MM.1S (cell line): Measurements from ENCODE around the gene NRG2.

Experiments used
- EZH2 ChIP-seq: fragments of 300-600 bp; sonication (generic); optimal IDR thresholded peaks from 2 replicates; pipeline ENCODE3; 2017; ENCODE audit warnings: low read depth, mild to moderate bottlenecking, antibody characterized with exemption, low read length, mixed read lengths
- EZH2phosphoT487 ChIP-seq: fragments of 300-600 bp; sonication (generic); IDR thresholded peaks from 2 replicates; pipeline ENCODE4 v1.6.1; 2018; ENCODE audit warnings: antibody characterized with exemption, low read length
- TF ChIP-seq, protein P1 (sequence below): fragments of 300-600 bp; sonication (generic); IDR thresholded peaks from 2 replicates; pipeline ENCODE4 v1.5.1; 2016; ENCODE audit warnings: antibody characterized with exemption, low read length, mixed read lengths

DNA sequence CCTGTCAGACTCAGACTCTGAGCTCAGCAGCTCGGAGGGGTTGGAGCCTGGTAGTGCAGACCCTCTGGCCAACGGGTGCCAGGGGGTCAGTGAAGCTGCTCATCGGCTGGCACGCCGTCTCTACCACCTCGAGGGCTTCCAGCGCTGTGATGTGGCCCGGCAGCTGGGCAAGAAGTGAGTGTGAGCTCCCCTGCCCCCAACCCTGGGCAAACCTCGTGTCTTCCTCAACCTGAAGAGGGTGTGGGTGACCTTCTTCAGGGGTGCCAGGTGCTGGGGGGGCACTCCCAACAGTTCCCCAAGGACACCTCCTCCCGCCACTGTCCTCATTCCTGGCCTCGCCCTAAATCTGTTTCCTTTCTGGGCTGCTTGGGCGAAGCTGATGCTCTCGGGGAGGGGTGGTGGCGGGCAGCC, 228.9 kb downstream of the NRG2 start:
- TF ChIP-seq, protein P1, sequence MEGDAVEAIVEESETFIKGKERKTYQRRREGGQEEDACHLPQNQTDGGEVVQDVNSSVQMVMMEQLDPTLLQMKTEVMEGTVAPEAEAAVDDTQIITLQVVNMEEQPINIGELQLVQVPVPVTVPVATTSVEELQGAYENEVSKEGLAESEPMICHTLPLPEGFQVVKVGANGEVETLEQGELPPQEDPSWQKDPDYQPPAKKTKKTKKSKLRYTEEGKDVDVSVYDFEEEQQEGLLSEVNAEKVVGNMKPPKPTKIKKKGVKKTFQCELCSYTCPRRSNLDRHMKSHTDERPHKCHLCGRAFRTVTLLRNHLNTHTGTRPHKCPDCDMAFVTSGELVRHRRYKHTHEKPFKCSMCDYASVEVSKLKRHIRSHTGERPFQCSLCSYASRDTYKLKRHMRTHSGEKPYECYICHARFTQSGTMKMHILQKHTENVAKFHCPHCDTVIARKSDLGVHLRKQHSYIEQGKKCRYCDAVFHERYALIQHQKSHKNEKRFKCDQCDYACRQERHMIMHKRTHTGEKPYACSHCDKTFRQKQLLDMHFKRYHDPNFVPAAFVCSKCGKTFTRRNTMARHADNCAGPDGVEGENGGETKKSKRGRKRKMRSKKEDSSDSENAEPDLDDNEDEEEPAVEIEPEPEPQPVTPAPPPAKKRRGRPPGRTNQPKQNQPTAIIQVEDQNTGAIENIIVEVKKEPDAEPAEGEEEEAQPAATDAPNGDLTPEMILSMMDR = no peak
- no peak for TF ChIP-seq EZH2
- no peak for TF ChIP-seq EZH2phosphoT487
